ENCODE measurements around the gene OPN1MW3.
"Not testable (repeated sequence)": the region's sequence is repeated elsewhere in the genome, so short reads cannot be mapped to it uniquely, and the experiment has no call there.

Gene OPN1MW3

GRCh38 chrX:154257282-154257681 lies at the start of gene OPN1MW3:
OPN1MW3 (plus strand) TSS chrX:154257582; CDS start chrX:154257620, 38 bp downstream.
- H3K4me1 Mint-ChIP-seq (ENCODE audit: low read depth); H3K4me3 Mint-ChIP-seq; H3K9me3 Mint-ChIP-seq (ENCODE audit: low read depth); H3K36me3 Mint-ChIP-seq; H3K27me3 Mint-ChIP-seq; H3K27ac Mint-ChIP-seq: not testable (repeated sequence)

DNA sequence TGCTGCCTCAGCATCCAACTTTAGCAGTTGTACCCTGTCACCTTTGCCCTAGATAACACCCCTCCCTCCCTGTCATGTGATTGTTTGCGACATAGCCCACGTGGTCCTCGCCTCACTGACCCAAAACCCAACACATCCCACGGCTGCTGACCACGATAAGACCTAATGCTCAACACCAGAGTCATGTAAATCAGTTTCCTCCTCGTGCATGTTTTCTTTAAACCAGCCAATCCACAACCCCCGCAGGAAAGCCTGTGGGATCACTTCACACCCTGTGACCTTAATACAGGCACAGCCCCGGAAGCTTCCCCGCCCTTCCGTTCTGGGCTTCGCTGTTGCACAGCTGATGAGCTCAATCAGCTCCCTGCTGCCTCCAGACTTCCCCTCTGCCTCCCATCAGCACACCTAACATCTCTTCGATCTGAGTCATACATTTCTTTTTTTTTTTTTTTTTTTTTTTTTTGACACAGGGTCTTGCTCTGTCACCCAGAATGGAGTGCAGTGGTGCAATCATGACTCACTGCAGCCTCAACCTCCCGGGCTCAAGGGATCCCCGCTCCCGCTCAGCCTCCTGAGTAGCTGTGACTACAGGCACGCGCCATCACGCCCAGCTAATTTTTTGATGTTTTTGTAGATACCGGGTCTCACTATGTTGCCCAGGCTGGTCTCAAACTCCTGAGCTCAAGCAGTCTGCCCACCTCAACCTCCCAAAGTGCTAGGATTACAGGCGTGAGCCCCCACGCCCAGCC lies 47.5 kb upstream of the OPN1MW3 start:
- not testable (repeated sequence) for H3K27ac Mint-ChIP-seq; H3K9me3 Mint-ChIP-seq (ENCODE audit: low read depth); H3K4me1 Mint-ChIP-seq (ENCODE audit: low read depth); H3K36me3 Mint-ChIP-seq; H3K4me3 Mint-ChIP-seq; H3K27me3 Mint-ChIP-seq

DNA sequence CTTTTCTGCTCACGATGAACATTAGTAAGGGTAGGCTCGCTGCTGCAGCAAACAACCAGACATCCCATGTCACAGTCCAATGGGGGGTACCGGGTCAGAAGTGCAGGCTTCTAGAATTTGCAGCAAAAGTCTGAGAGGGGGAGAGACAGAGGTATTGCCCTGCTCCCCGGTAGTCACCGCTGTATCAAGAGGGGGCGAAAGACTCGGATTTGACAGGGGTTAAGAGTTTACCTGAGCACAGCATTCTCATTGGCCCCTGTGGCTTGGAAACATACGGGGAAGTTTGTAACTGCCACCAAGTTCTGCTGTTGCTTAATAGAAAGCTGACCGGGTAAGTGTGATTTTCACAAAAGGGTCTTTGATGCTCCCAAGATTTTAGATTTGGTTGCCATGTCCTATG lies 46.3 kb upstream of the OPN1MW3 start:
- H3K4me3 Mint-ChIP-seq; H3K27me3 Mint-ChIP-seq; H3K27ac Mint-ChIP-seq; H3K36me3 Mint-ChIP-seq; H3K9me3 Mint-ChIP-seq (ENCODE audit: low read depth); H3K4me1 Mint-ChIP-seq (ENCODE audit: low read depth): not testable (repeated sequence)

DNA sequence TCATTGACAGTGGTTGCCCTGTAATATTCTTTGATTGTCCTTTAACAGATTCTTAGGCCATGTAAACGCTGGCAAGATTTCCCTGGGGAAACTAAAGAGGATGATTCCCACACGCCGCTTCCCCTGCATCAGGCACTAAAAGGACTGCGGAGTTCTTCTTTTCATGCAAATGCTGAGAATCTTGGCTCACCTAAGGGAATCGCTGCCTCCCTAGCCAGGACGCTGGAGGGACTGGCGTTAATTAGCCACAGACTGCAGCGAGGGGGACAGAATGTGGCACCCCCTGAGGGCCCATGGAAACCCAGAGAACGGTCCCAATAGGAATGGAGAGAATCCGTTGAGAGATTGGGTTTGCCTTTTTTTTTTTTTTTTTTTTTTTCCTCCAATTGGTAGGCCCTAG lies 45.9 kb upstream of the OPN1MW3 start:
- not testable (repeated sequence) for H3K27me3 Mint-ChIP-seq; H3K36me3 Mint-ChIP-seq; H3K4me3 Mint-ChIP-seq; H3K9me3 Mint-ChIP-seq (ENCODE audit: low read depth); H3K27ac Mint-ChIP-seq; H3K4me1 Mint-ChIP-seq (ENCODE audit: low read depth)

- H3K27ac Mint-ChIP-seq; H3K27me3 Mint-ChIP-seq; H3K9me3 Mint-ChIP-seq (ENCODE audit: low read depth); H3K4me3 Mint-ChIP-seq; H3K4me1 Mint-ChIP-seq (ENCODE audit: low read depth); H3K36me3 Mint-ChIP-seq: not testable (repeated sequence)
These were observed 37.9 kb upstream of the OPN1MW3 start, which contains the start of gene OPN1MW2 for GRCh38 chrX:154219456-154219855. OPN1MW2 (plus strand) TSS chrX:154219756; CDS start chrX:154219816, 60 bp downstream.

GRCh38 chrX:154225292-154225691 lies 32.1 kb upstream of the OPN1MW3 start:
- H3K36me3 Mint-ChIP-seq; H3K4me1 Mint-ChIP-seq (ENCODE audit: low read depth); H3K4me3 Mint-ChIP-seq; H3K27me3 Mint-ChIP-seq; H3K27ac Mint-ChIP-seq; H3K9me3 Mint-ChIP-seq (ENCODE audit: low read depth): not testable (repeated sequence)

DNA sequence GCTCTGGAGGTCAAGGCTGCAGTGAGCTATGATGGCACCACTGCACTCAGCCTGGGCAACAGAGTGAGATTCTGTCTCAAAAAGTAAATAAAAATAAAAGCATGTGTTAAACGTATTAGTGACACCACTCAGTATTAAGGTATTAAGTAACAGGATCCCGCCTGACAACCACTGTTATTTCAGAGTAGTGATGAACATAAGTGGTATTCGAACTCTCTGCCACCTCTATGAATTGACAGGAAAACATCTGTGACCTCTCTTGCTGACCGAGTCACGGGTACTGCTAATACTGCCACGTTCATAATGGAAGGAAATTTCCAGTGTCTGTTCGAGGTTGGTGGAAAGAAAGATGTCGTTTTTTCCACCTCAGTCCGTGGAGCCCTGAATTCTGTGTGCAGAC lies 30.7 kb upstream of the OPN1MW3 start:
- H3K36me3 Mint-ChIP-seq; H3K27ac Mint-ChIP-seq; H3K9me3 Mint-ChIP-seq (ENCODE audit: low read depth): not testable (repeated sequence)

DNA sequence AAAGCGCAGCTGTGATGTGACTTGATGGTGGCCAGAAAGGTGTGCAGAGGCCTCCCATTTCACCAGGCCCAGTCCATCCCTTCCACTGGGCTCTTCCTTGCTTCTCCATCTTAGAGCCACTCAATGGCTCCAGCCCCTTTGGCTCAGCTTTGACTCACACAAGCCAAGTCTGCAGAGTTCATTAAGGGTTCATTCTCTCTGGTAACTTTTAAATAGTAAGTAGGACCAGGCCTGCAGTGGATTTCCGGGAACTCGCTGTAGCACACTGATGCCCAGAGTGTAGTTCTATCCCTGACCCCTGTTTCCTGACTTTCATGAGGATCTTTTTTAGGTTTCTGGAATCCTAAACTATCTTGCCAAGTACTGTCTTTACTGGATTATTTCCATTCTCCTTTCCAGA lies 25.9 kb upstream of the OPN1MW3 start:
- H3K4me3 Mint-ChIP-seq; H3K4me1 Mint-ChIP-seq (ENCODE audit: low read depth); H3K36me3 Mint-ChIP-seq; H3K27me3 Mint-ChIP-seq; H3K27ac Mint-ChIP-seq; H3K9me3 Mint-ChIP-seq (ENCODE audit: low read depth): not testable (repeated sequence)

More for the DNA sequence above, 30.7 kb upstream of the OPN1MW3 start:
- H3K4me1 Mint-ChIP-seq (ENCODE audit: low read depth); H3K27me3 Mint-ChIP-seq; H3K4me3 Mint-ChIP-seq: not testable (repeated sequence)

DNA sequence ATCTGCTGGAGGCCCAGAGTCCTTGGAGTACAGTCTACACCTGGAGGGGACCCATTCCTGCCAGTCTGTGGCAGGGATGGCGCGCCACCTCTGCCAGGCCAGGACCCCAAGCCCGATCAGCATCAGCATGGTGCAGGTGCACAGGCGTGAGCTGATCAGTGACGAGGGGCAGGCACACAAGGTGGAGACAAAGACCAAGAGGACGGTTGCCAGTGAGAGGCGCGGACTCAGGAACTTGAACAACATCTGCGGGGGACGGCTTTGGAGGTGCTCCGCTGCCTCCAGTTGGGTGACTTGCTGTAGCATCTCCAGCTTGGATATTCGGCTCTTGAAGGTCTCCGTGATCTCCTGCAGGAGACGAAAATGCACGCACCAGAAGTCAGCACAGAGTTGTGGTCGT lies 23.8 kb upstream of the OPN1MW3 start:
- not testable (repeated sequence) for H3K27ac Mint-ChIP-seq; H3K9me3 Mint-ChIP-seq (ENCODE audit: low read depth); H3K36me3 Mint-ChIP-seq; H3K27me3 Mint-ChIP-seq; H3K4me1 Mint-ChIP-seq (ENCODE audit: low read depth); H3K4me3 Mint-ChIP-seq

DNA sequence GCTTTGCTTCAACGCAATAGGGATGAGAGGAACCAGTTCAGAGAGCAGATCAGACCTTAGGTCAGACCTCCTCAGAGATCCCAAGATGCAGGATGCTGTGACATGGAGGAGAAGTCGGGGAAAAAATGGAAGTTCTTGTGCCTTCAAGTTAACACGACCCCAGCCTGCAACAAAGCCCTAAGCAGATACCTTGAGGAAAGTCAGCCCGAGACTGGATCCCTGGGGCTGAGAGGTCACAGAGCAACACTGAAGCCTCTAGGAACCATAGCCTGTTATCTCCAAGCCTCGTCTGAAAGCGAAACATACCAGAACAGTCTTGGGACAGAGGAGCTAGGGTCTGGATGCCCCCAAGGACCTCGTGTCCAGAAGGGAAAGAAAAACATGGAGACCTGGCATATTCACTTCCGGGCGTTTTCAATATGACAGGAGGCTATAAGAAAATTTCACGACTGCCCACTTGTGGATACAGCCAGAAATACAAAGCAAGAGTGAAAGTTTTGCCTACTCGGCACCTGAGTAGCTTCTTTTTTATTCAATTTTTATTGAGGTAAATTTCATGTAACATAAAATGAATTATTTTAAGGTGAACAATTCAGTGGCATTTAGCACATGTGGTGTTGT lies 18.3 kb upstream of the OPN1MW3 start:
- not testable (repeated sequence) for H3K4me3 Mint-ChIP-seq; H3K4me1 Mint-ChIP-seq (ENCODE audit: low read depth); H3K27me3 Mint-ChIP-seq; H3K27ac Mint-ChIP-seq; H3K9me3 Mint-ChIP-seq (ENCODE audit: low read depth); H3K36me3 Mint-ChIP-seq

DNA sequence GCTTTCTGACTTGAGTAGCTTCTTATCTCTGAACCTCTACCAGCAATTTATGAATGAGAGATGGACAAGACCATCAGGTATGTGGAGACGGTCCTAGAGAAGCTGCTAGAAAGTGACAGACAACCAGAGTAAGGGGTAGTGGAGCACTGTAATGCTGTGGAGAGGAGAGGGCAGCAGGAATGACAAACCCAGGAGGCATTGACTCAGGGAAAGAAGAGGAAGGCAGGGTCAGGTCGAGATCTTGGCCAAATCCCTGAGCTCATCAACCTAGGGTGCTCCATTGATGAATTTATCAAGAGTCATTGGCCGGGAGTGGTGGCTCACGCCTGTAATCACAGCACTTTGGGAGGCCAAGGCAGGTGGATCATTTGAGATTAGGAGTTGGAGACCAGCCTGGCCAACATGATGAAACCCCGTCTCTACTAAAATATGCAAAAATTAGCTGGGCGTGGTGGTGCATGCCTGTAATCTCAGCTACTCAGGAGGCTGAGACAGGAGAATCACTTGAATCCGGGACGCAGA lies 17.3 kb upstream of the OPN1MW3 start:
- not testable (repeated sequence) for H3K27ac Mint-ChIP-seq; H3K4me1 Mint-ChIP-seq (ENCODE audit: low read depth); H3K9me3 Mint-ChIP-seq (ENCODE audit: low read depth); H3K36me3 Mint-ChIP-seq; H3K4me3 Mint-ChIP-seq; H3K27me3 Mint-ChIP-seq

- H3K36me3 Mint-ChIP-seq; H3K4me3 Mint-ChIP-seq; H3K9me3 Mint-ChIP-seq (ENCODE audit: low read depth); H3K4me1 Mint-ChIP-seq (ENCODE audit: low read depth); H3K27me3 Mint-ChIP-seq; H3K27ac Mint-ChIP-seq: not testable (repeated sequence)
These were observed 9.9 kb upstream of the OPN1MW3 start for GRCh38 chrX:154247377-154248045.

- not testable (repeated sequence) for H3K36me3 Mint-ChIP-seq; H3K9me3 Mint-ChIP-seq (ENCODE audit: low read depth); H3K4me1 Mint-ChIP-seq (ENCODE audit: low read depth); H3K4me3 Mint-ChIP-seq; H3K27ac Mint-ChIP-seq; H3K27me3 Mint-ChIP-seq
These were observed 9.3 kb upstream of the OPN1MW3 start for GRCh38 chrX:154248076-154248475.

DNA sequence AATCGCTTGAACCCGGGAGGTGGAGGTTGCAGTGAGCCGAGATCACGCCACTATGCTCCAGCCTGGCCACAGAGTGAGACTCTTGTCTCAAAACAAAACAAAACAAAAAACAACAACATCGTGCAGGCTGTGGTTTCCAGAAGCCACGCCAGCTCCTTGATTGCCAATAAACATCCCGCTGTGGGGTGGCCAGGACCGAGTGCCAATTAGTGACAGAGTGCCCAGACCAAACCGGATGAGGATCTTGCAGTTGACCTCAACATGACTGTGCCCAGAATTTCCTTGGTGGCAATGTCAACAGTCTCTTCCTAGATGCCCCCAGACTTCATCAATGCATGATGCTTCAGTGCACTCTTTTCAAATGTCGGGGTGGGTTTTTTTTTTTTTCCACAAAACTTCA lies 1.3 kb downstream of the OPN1MW3 start:
- H3K27ac Mint-ChIP-seq = not testable (repeated sequence)

DNA sequence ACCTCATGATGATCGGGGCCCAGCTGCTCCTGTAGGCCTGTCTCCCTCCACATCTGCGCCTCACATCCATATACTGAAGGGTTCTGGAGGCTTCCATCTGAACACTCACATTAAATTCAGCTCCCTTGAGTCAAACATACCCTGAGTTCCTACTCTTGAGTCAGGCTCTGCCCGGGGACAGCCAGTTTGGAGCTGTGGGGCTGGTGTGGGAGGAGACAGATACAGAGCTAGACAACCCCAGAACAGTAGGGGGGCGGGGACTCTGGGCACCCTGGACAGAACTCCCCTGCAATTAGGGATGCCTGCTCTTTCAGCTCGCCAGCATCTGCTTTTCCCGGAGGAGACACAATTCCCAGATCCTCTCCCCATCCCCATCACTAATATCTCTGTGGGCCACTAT lies 5.7 kb downstream of the OPN1MW3 start:
- H3K27ac Mint-ChIP-seq; H3K27me3 Mint-ChIP-seq; H3K36me3 Mint-ChIP-seq; H3K4me3 Mint-ChIP-seq; H3K9me3 Mint-ChIP-seq (ENCODE audit: low read depth); H3K4me1 Mint-ChIP-seq (ENCODE audit: low read depth): not testable (repeated sequence)

More for the DNA sequence above, 1.3 kb downstream of the OPN1MW3 start:
- not testable (repeated sequence) for H3K4me1 Mint-ChIP-seq (ENCODE audit: low read depth); H3K36me3 Mint-ChIP-seq; H3K9me3 Mint-ChIP-seq (ENCODE audit: low read depth); H3K27me3 Mint-ChIP-seq; H3K4me3 Mint-ChIP-seq

- not testable (repeated sequence) for H3K4me3 Mint-ChIP-seq; H3K36me3 Mint-ChIP-seq; H3K27me3 Mint-ChIP-seq; H3K9me3 Mint-ChIP-seq (ENCODE audit: low read depth); H3K4me1 Mint-ChIP-seq (ENCODE audit: low read depth); H3K27ac Mint-ChIP-seq
These were observed 11.9 kb downstream of the OPN1MW3 start for GRCh38 chrX:154269245-154269644.

Data from activated naive CD8-positive, alpha-beta T cell (primary cell).